Stimulated activated CD8-positive, alpha-beta memory T cell treated with anti-CD3 and anti-CD28 coated beads, Interleukin-15, amount 100 ng/mL, for 4 hours (primary cell): Measurements from ENCODE around the gene SHQ1.
A peak's percentile ranks its signal among the peaks of the same experiment; 100 is the strongest.

Experiments used
- DNase-seq, 2 donors: peaks; one replicate each; pipeline ENCODE4 v3.0.0-alpha.2; 2020; ENCODE audit warnings: low read depth in 2 of 2

Gene SHQ1

GRCh38 chr3:72847751-72848702 lies at the start of gene SHQ1:
Gene SHQ1, minus strand, starts transcription at chr3:72848445. Its CDS starts 105 bp downstream, at chr3:72848340.
- DNase-seq, result peak; percentile 87 to 92

- no peak for DNase-seq
Observed at GRCh38 chr3:72897758-72898007, 49.4 kb upstream of the SHQ1 start.

GRCh38 chr3:72896996-72897757 lies 48.9 kb upstream of the SHQ1 start:
- no peak for DNase-seq

GRCh38 chr3:72894976-72895552 lies 46.8 kb upstream of the SHQ1 start:
- no peak for DNase-seq

- DNase-seq, result no peak
Observed at GRCh38 chr3:72892870-72893269, 44.6 kb upstream of the SHQ1 start.

- no peak for DNase-seq
Observed at GRCh38 chr3:72892081-72892775, 44.0 kb upstream of the SHQ1 start.

- DNase-seq, result no peak
Observed at GRCh38 chr3:72891053-72891855, 43.0 kb upstream of the SHQ1 start.

GRCh38 chr3:72890166-72890925 lies 42.1 kb upstream of the SHQ1 start:
- no peak for DNase-seq

GRCh38 chr3:72889310-72890165 lies 41.3 kb upstream of the SHQ1 start:
- no peak for DNase-seq

GRCh38 chr3:72888546-72889309 lies 40.5 kb upstream of the SHQ1 start:
- DNase-seq, result no peak

- no peak for DNase-seq
Observed at GRCh38 chr3:72887705-72888545, 39.7 kb upstream of the SHQ1 start, which contains the start of gene GXYLT2. Gene GXYLT2, plus strand, starts transcription at chr3:72888046. Its CDS starts 188 bp downstream, at chr3:72888234.

GRCh38 chr3:72887343-72887704 lies 39.1 kb upstream of the SHQ1 start:
- no peak for DNase-seq

GRCh38 chr3:72872183-72872582 lies 23.9 kb upstream of the SHQ1 start:
- DNase-seq, result no peak

- no peak for DNase-seq
Observed at GRCh38 chr3:72862314-72863090, 14.3 kb upstream of the SHQ1 start.

- DNase-seq, result no peak
Observed at GRCh38 chr3:72860846-72861245, 12.6 kb upstream of the SHQ1 start.

- DNase-seq, result no peak
Observed at GRCh38 chr3:72860053-72860452, 11.8 kb upstream of the SHQ1 start.

GRCh38 chr3:72855001-72855400 lies 6.8 kb upstream of the SHQ1 start:
- no peak for DNase-seq
